GM12873 (cell line): ENCODE data around the gene BTK.

Experiments used
- TF ChIP-seq, protein P1 (sequence below): IDR thresholded peaks from 2 replicates; pipeline ENCODE4 v1.5.1; 2012; ENCODE audit warnings: low read depth, mild to moderate bottlenecking, moderate library complexity, low read length, control low read depth; ENCODE audit not compliant: insufficient read depth; ENCODE audit errors: missing control alignments

Gene BTK

DNA sequence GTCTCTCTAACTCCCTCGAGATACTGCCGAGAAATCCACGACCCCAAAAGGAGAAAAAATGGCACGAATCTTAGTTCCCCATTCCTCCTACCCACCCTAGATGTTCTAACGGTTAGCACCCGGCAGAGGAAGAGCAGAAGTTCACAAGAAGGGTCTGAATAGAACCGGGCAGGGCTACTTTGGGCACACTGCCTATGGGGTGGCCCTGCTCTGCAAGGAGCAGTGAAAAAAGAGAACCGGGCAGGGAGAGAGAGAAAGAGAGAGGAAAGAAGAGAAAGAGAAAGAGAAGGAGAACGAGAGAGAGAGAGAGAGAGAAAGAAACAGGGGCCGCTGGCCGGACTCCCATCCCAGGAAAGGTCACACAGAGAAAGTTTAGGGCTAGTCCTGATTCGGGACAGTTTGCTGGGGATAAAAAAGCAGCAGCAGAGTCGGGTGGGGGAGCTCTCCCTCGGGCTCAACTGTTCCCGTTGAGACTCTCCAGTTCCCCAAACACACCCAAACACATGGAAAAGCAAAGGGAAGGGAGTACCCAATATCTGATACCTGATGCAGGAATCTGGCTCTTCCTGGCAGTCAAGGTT is 21.3 kb upstream of the BTK start:
- TF ChIP-seq, protein P1, sequence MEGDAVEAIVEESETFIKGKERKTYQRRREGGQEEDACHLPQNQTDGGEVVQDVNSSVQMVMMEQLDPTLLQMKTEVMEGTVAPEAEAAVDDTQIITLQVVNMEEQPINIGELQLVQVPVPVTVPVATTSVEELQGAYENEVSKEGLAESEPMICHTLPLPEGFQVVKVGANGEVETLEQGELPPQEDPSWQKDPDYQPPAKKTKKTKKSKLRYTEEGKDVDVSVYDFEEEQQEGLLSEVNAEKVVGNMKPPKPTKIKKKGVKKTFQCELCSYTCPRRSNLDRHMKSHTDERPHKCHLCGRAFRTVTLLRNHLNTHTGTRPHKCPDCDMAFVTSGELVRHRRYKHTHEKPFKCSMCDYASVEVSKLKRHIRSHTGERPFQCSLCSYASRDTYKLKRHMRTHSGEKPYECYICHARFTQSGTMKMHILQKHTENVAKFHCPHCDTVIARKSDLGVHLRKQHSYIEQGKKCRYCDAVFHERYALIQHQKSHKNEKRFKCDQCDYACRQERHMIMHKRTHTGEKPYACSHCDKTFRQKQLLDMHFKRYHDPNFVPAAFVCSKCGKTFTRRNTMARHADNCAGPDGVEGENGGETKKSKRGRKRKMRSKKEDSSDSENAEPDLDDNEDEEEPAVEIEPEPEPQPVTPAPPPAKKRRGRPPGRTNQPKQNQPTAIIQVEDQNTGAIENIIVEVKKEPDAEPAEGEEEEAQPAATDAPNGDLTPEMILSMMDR = no peak

- TF ChIP-seq, protein P1 = no peak
Observed at GRCh38 chrX:101399825-101400224, 13.8 kb upstream of the BTK start.

DNA sequence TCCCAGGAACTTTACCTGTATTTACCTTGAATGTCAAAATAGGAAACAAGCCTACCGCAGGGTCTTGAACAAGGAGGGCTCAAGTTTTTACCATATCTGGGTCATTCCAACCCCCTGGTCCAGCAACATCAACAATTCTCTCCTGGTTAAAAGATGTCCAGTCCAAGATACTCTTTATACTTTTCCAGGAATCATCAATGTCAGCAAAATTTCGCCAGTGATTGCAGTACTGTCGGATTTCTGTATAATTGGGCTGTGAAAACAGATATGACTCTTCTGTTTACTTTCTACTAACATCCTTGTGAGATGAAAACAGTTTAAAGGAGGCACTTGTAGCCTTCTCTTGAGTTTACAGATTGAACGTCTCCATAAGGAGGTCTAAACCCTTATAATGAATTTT is 12.7 kb upstream of the BTK start:
- TF ChIP-seq, protein P1 = no peak

DNA sequence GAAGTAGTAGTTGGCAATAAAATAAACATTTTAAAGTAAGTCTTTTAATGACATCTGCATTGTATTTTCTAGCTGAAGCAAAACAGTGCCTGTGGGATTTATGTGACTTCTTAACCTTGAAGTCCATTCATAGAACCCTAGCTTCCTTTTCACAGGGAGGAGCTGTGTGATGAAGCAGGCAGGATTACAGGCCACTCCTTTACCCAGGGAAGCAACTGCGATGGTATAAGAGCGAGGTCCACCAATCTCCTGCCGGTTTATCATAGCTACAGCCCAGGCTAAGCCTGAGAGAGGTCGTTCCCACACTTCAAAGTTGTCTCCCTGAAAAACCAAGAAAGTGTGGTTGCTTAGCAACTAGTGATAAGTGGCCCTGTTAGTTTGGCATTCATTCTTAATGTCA is 11.8 kb upstream of the BTK start:
- TF ChIP-seq, protein P1 = no peak

- TF ChIP-seq, protein P1 = no peak
Observed at GRCh38 chrX:101395789-101396188, 9.8 kb upstream of the BTK start.

GRCh38 chrX:101394372-101394771 is 8.4 kb upstream of the BTK start:
- TF ChIP-seq, protein P1 = no peak

DNA sequence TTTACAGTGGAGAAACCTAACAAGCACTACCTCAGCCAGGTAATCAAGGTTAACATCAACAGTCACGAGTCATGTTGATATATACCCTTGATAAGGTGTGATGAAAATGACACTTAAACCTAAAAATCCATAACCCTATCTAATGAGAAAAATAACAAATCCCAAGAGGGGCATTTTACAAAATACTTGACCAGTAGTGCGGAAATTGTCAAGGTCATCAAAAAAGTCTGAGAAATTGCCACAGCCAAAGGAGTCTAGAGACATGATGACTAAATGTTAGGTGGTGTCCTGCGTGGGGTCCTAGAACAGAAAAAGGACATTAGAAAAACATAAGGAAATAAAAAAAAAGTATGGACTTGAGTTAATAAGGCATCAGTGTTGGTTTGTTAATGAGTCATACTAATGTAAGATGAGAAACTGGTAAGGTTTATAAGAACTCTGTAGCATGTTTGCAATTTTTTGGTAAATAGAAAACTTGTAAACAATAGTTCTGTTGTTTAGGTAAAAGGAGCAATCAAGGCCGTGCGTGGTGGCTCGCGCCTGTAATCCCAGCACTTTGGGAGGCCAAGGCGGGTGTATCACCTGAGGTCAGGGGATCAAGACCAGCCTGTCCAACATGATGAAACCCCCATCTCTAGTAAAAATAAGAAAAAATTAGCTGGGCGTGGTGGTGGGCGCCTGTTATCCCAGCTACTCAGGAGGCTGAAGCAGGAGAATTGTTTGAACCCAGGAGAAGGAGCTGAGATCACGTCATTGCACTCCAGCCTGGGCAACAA is 7.7 kb upstream of the BTK start:
- TF ChIP-seq, protein P1 = no peak
